Measurements from ENCODE around the gene ATG13.
"Not testable (repeated sequence)": the region's sequence is repeated elsewhere in the genome, so short reads cannot be mapped to it uniquely, and the experiment has no call there.

ATG13 gene

DNA sequence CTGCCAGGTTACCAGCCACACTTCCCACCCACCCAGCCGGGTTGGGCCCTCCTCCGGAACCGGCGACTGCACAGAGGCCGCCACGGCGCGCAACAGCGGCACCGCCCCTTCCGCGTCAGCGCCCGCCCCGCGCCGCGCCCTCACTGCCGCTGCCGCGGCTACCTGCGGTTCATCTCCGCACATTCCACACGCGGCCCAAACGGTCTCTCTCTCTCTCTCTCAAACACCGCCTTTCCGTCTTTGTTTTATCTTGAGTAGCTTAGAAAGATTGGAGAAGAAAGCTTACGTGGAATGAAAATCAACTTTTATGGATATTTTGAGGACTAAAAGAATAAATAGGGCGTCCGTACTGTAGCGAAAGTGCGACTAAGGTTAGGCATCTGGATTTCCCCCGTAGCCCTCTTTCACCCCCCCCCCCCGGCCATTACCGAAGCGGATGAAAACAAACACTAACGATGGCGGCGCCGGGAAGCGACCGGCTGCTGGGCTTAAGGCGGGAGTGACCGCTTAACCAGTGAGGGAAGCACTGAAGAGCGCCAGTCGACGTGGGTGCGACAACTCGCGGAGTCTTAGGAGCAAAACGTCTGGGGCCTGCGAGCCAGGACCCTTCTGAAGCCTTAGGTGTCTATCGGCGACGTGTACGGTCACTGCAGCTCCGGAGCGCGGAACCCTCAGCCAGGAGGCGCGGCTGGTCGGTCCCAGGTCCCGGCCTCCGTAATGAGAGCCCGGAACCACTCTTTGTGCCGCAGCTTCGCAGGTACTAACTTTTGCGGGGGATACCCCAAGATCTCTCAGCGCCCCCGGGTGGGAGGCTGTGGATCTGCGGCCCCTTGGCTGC, at the start of gene ATG13, which contains the start of gene HARBI1:
Gene ATG13 (plus strand): TSS at position 420 of the 838 bp plus-strand sequence. CDS start 26,739 bp downstream, outside the sequence.
Gene HARBI1 (minus strand): TSS at position 94 of the 838 bp plus-strand sequence. CDS start 990 bp downstream, outside the sequence.
- Histone ChIP-seq H3K27ac (peak within 1 kb of the TSS; percentile 82 to 98 (median 94)), H3K4me3 (peak within 1 kb of the TSS; percentile 73 to 100 (median 88))

DNA sequence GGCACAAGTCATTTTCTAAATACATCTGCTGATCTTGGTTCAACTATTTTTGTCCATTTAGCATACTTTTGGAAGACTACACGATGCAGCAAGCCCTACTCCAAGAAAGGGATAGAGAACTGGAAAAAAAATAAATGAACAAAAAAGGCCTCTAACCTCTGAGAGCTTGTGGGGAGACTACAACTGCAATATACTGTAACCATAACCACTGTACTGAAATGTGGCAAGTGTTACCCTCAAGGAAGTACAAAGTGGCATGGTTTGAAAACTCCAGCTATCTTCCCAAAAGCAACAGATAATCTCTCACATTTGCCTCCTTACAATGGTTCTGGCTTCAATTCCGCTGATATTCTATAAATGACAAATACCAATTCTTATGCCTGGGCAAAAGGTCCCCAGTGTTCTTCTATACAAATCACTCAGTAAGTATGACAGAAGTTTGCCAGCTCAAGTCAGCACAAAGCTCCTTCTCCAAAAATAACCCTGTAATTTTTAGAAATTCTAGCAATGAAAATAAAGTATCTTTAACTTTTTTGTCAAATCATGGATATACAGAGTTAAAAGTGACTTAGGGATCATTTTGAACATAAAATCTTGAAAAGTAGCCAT, 46.5 kb upstream of the ATG13 start:
- Histone ChIP-seq H3K27ac (no peak overlapping the region), H3K4me3 (no peak overlapping the region)

DNA sequence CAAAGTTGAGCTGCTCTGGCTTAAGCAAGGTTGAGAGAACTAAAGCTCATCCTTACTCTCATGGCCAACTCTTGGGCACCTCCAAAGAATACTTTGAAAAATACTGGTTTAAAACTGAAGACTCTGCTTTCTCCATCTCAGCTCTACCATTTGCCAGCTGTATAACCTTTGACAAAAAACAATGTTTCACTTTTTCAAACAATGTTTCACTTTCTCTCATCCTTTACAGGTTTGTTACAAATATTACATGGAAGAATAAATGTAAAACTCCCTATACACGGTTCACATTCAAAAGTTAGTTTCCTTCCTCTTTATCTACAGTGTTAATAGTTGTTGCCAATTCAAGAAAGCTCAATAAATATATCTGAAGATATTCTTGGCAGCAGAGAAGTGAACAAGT, 42.7 kb upstream of the ATG13 start:
- Histone ChIP-seq H3K4me3 (no peak overlapping the region), H3K27ac (no peak overlapping the region)

DNA sequence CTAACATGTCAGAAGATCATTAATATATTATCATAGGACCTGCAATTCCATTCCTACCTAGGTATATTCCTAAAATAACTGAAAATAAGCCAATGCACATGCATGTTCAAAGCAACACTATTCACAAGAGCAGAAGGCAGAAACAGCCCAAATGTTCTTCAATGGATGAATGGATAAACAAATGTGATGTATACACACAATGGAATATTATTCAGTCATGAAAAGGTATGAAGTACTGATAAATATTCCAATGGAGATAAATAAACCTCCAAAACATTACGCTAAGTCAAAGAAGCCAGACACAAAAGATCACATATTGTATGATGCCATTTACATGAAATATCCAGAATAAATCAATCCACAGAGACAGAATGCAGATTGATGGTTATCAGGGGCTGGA, 40.3 kb upstream of the ATG13 start:
- H3K27ac ChIP-seq: no peak overlapping the region
- H3K4me3 ChIP-seq: no peak overlapping the region

DNA sequence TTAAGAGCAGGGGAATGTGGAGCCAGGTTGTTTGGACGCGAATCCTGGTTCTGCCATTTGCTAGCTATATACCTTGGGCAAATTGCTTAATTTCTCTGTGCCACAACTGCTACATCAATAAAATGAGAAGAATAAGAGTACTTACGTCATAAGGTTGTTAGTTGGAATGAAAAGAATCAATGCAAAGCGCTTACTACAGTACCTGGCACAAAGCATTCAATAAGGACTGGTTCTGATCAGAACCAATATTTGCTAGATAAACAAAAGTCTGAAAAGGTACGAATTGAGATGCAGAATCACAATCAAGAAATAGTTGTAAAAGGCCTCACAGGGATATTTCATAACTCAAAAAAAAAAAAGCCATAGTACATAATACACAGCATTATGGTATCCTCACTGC, 34.8 kb upstream of the ATG13 start:
- H3K27ac ChIP-seq: no peak overlapping the region
- no peak overlapping the region for H3K4me3 ChIP-seq

DNA sequence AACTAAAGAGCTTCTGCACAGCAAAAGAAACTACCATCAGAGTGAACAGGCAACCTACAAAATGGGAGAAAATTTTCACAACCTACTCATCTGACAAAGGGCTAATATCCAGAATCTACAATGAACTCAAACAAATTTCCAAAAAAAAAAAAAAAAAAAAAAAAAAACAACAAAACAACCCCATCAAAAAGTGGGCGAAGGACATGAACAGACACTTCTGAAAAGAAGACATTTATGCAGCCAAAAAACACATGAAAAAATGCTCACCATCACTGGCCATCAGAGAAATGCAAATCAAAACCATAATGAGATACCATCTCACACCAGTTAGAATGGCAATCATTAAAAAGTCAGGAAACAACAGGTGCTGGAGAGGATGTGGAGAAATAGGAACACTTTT, 33.8 kb upstream of the ATG13 start:
- not testable (repeated sequence) for H3K4me3 ChIP-seq

DNA sequence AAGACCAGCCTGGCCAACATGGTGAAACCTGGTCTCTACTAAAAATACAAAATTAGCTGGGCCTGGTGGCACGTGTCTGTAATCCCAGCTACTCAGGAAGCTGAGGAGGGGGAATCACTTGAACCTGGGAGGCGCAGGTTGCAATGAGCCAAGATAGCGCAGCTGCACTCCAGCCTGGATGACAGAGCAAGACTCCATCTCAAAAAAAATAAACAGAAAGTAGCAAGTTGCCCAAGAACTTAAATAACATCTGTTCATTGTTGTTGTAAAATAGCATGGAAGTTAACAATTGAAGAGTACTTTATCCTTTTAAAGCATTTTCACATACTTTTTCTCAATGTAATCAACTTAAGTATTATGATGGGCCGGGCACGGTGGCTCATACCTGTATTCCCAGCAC, 29.2 kb upstream of the ATG13 start:
- Histone ChIP-seq H3K4me3 (no peak overlapping the region), H3K27ac (no peak overlapping the region)

More for the DNA sequence above, 33.8 kb upstream of the ATG13 start:
- H3K27ac ChIP-seq: not testable (repeated sequence)

DNA sequence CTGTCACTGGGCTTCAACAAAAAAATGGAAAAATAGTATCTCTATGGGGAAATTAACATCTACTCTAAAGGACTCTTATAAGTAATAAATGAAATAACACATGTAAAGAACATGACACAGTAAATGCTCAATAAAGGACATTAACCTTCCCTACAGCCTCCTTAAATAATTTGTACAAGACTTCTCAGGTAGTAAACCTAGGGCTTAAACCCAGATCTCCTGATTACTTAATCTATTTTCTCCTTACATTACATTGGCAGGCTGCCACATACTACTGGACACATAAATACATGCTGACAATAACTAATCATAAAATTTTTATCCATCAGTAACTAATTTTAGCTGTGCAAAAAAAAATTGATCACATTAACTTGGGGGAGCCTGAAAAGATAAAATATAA, 28.4 kb upstream of the ATG13 start:
- no peak overlapping the region for H3K4me3 ChIP-seq
- no peak overlapping the region for H3K27ac ChIP-seq

DNA sequence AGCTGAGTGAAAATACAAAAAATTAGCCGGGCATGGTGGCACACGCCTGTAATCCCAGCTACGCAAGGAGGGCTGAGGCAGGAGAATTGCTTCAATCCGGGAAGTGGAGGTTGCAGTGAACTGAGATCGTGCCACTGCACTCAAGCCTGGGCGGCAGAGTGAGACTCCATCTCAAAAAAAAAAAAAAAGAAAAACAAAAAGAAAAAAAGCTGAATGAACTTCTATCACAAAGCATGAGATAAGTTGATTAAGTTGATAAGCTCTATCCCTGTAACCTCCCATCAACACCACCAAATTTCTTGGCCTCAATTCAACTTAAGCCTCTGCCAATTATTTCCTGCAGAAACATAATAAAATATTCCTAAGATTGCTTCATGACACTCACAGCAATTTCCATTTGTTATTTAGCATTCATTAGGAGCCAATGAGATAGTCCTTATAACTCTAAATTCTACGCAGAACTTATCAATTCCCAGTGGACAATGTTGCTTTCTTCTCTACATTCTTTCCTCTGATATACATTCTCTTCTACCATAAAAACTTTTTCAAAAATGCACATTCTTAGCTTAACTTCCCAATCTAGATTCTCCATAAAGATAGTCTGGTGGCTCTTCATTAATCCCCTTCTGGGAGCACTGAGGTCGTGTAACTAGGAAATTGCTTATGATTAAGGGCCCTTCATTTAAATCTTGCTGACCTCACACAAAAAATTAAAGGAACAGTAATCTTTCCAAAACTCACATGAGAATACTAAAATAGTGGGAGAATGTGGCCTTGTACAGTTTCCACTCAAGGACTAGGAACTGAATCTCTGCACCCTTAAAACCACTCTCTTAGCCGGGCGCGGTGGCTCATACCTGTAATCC, 26.4 kb upstream of the ATG13 start:
- no peak overlapping the region for H3K4me3 ChIP-seq
- peak overlapping the region in 4 of 21 experiments; percentile 11 to 40 (median 23) for H3K27ac ChIP-seq

DNA sequence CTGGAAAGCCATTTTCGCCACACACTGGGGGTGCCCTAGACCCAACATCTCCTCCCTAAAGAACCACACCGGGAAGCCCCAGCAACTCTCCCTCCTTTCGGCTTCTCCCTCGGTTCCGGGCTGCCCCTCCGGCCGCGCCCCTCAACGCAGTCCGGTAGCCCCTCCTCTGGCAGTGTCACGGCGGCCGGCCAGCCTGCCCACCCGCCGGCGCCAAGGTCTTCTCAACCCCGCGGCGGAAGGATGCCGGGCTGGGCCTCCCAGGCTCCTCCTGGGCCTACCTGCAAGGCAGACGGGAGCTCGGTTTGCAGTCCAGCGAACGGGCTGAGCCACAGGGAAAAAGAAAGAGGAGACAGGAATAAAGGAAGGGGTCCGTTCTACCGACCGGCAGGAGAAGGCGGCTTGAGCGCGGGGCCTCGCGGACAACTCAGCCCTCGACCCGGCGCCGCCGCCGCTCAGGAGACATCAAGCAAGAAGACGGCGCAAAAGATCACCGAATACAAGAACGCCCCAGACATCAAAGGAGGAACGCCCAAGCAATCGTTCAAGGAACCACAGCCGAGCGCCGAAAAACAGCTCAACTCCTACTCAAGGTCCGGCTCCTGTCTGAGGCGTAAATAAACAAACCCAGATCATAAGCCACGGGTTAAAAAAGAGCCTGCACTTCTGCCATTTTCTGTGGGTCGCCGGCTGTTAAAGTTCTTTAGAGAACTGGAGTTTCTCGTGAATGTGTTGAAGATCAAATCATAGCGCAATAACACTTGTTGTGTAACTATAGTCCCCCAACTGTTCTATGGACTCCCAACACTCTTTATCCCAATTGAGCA, 23.6 kb upstream of the ATG13 start, which contains the start of gene AMBRA1:
Gene AMBRA1 (minus strand): TSS at position 474 of the 824 bp plus-strand sequence. CDS start 45,643 bp downstream, outside the sequence.
- peak within 1 kb of the TSS; percentile 63 to 97 (median 84) for H3K27ac ChIP-seq
- peak within 1 kb of the TSS; percentile 57 to 99 (median 71) for H3K4me3 ChIP-seq

DNA sequence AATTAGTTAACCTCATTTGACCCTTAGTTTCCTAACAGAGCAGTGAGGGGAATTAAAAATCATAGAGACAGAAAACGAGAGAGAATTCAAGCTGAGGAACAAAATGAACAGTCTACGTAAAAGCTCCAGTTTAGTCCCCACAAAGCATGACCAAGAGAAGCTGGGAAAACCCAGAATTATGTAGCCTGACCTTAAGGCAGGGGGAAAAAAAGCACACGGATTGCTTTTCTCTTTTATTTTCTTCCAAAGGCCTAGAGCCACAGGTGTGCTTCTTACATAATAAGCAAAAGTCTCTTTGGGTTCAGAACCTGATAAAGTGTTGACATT, 23.0 kb upstream of the ATG13 start:
- Histone ChIP-seq H3K27ac (peak overlapping the region in 20 of 21 experiments; percentile 63 to 97 (median 84)), H3K4me3 (peak overlapping the region; percentile 57 to 99 (median 71))

DNA sequence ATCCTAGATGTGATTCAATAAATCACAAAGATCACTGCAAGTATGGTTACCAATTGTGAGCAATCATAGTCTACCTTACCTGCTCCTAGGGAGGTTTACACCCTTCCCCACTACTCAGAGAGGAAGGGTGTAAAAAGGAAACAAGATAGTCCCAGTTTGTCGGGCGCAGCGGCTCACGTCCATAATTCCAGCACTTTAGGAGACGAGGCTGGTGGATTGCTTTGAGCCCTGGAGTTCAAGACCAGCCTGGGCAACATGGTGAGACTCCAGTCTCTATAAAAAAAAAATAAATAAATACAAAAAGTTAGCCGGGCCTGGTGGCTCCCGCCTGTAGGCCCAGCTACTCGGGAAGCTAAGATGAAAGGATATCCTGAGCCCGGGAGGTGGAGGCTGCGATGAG, 22.6 kb upstream of the ATG13 start:
- Histone ChIP-seq H3K27ac (peak overlapping the region in 9 of 21 experiments; percentile 63 to 93 (median 83)), H3K4me3 (peak overlapping the region in 1 of 7 experiments; percentile 57)

DNA sequence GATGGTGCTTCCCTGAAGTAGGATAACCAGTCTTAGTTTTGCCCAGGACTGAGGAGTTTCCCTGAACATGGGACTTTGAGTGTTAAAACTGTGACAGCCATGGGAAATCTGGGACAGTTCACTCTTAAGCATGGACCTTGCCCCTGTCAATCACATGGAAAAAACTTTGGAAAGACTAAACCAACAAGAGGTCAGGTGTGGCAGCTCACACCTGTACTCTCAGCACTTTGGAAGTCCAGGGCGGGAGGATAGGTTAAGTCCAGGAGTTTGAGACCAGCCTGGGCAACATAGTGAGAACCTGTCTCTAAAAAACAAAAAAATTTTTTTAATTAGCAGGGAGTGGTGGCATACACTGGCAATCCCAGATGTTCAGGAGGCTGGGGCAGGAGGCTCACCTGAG, 20.2 kb upstream of the ATG13 start:
- Histone ChIP-seq H3K4me3 (no peak overlapping the region), H3K27ac (no peak overlapping the region)

DNA sequence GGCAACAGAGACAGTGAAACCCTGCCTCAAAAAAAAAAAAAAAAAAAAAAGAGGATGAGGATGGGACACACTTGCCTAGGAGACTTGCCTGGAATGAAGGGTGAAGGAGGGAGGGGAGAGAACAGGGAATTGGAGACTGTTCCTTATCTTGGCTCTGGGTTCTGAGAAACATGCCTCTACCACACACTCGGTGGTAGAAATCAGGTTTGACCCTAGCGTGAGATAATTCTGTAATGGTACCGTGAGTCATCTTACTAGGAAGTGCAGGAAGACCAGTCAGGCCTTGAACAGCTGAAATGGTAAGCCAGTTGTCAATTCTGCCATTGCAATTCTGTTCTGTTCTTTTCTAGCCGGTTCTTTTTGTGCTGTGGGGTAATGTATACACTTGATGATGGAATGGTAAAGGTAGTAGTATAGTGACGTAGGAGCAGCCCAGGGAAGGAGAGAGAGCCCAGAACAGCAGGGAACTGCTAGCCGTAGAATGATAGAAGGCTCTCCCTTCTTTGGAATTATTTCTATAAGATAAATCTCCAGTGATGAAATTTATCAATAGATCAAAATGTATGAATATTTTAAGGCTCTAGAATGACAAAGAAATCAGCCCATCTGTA, 19.6 kb upstream of the ATG13 start:
- no peak overlapping the region for H3K4me3 ChIP-seq
- H3K27ac ChIP-seq: no peak overlapping the region

DNA sequence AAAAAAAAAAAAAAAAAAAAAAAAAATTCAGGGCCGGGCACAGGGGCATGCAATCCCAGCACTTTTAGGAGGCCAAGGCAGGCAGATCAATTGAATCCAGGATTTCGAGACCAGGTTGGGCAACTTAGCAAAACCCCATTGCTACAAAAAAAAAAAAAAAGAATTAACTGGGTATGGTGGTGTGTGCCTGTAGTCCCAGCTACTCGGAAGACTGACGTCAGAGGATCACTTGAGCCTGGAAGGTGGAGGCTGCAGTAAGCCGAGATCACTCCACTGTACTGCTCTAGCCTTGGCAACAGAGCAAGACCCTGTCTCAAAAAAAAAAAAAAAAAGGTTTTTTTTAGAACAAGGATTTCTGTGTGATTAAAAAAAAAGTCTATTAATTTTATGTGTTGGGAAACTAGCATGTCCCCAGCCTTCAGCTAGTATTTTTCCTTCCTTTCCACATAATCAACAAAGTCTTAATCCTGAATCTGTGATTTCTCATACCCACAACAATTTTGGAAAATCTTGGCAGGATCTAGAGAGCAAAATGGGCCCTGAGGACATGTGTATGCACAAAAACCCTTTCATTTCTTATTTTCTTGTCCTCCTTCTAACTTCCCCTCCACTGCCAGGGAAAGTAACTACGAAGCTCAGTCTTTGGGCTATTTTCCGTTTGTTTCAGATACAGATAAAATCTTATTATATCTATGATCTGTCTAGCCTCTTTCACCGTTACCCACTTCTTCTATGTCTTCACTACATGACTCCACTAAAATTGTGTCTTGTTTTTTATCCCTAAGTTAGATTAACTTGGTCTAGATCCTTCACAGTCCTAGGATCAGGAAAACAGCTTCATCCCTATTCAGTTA, 17.8 kb upstream of the ATG13 start:
- Histone ChIP-seq H3K27ac (peak overlapping the region in 3 of 21 experiments; percentile 5 to 60 (median 15)), H3K4me3 (no peak overlapping the region)

DNA sequence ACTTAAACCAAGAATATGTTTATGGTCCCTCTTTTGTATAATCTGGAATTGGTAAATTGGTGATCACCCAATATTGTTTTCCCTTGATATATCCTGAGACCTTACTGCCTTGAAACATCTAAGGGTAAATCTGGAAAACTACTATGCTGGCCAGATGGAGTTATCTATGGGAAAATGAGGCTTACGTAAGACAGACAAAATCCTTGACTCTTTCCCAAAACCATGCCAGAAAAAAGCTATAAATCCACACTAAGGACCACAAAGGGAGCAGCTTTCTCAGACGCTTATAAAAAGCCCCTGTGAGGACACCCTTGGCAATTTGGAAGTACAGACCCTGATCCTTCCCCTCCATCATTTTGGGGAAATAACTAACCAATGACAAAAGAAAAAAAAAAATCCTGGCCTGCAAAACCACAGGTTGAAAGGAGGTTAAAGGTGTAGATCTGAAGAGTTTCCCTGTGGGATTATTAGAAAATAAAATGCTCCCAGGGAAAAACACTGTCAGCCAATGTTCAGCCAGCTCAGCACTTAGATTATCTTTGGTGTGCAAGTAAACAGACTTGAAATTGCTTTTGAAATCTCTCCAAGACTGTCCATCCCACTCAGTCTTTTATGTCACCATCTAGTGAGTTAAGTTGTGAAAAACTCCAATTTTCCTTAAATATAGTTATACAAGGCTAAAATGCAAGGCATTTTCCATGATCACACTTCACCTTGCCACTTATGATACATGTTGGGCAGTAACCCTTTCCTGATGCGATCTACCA, 17.0 kb upstream of the ATG13 start:
- Histone ChIP-seq H3K4me3 (no peak overlapping the region), H3K27ac (peak overlapping the region in 3 of 21 experiments; percentile 5 to 47 (median 15))

DNA sequence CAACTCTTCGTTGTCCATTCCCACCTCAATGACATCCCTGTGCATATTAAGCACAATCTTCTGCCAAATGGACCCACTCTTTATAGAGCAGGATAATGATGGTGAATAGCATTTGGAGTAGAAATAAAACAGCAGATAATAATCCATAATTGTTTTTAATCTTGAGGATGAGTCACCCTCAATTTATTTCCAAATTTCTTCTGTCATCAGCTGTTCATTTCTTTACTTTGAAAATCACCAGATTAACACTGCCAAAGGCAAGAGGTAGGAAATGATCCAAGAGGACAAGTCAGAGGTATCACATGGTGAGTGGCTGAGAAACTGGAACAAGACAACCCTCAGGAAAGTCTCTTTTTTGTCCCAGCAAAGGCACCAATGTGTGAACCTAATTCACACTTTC, 16.2 kb upstream of the ATG13 start:
- Histone ChIP-seq H3K4me3 (no peak overlapping the region), H3K27ac (peak overlapping the region in 2 of 21 experiments; percentile 47 to 62)

Data from skin epidermis (tissue), 12 donors.